ENCODE data around the gene C6.
"Not testable (repeated sequence)": the region's sequence is repeated elsewhere in the genome, so short reads cannot be mapped to it uniquely, and the experiment has no call there.

Gene C6

GRCh38 chr5:41201082-41201772 is 12.1 kb downstream of the C6 start:
- in situ Hi-C loops (cut with HindIII; ENCODE audit: low sequenced_read_pairs) = no loop called here

- in situ Hi-C loops (cut with HindIII; ENCODE audit: low sequenced_read_pairs) = no loop called here
Observed at GRCh38 chr5:41200506-41200905, 12.8 kb downstream of the C6 start.

DNA sequence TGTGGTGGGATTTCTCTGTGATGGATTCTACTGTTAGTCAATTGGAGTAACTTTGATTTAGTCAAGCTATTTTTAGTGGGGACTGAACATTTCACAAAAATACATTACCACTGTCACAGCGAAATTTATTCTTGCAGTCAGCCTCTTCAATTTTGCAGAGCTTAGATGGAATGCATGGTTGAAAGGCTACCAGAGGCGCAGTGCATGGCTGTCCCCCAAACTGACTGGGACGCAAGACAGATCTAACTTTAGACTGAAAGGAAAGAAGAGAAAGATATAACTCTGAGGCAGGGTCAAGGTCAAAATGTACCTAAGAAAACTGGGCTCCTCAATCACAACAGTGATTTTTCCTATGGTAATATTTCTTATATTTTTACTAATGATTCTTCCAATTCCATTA is 13.7 kb downstream of the C6 start:
- in situ Hi-C loops (cut with HindIII; ENCODE audit: low sequenced_read_pairs) = no loop called here

GRCh38 chr5:41196197-41196596 is 17.1 kb downstream of the C6 start:
- in situ Hi-C loops (cut with HindIII; ENCODE audit: low sequenced_read_pairs) = no loop called here

DNA sequence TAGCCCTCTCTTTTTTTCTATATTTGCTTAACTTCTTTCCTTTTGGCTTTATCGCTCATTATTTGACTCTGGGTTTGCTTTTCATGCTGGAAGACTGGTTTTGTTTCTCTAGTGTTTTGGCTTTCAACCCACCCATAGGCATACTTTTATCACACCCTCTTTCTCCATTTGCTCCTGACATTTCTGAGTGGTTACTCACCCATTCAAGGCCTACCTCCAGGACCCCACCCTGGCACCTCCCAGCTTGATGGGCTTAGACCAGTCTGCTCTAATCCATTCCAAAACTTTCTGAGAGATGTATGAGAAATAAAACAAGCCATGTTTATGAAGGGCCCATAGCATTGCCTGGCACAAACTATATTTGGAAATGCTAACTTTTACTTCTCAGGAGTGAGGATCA is 18.1 kb downstream of the C6 start:
- in situ Hi-C loops (cut with HindIII; ENCODE audit: low sequenced_read_pairs) = no loop called here

- in situ Hi-C loops (cut with HindIII; ENCODE audit: low sequenced_read_pairs) = no loop called here
Observed at GRCh38 chr5:41194339-41194738, 19.0 kb downstream of the C6 start.

GRCh38 chr5:41193456-41194205 is 19.7 kb downstream of the C6 start:
- in situ Hi-C loops (cut with HindIII; ENCODE audit: low sequenced_read_pairs) = no loop called here

DNA sequence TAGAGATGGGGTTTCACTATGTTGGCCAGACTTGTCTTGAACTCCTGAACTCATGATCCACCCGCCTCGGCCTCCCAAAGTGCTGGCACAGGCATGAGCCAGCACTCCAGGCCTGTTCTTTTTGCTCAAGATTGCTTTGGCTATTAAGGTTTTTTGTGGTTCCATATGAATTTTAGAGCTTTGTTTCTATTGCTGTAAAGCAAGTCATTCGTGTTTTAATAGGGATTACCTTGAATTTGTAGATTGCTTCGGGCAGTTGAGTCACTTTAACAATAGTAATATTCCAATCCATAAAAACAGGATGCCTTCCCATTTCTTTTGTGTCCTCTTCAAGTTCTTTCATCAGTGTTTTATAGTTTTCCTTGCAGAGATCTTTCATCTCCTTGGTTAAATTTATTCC is 22.1 kb downstream of the C6 start:
- in situ Hi-C loops (cut with HindIII; ENCODE audit: low sequenced_read_pairs) = no loop called here

- in situ Hi-C loops (cut with HindIII; ENCODE audit: low sequenced_read_pairs) = no loop called here
Observed at GRCh38 chr5:41186143-41186542, 27.2 kb downstream of the C6 start.

GRCh38 chr5:41183331-41183730 is 30.0 kb downstream of the C6 start:
- in situ Hi-C loops (cut with HindIII; ENCODE audit: low sequenced_read_pairs) = not testable (repeated sequence)

DNA sequence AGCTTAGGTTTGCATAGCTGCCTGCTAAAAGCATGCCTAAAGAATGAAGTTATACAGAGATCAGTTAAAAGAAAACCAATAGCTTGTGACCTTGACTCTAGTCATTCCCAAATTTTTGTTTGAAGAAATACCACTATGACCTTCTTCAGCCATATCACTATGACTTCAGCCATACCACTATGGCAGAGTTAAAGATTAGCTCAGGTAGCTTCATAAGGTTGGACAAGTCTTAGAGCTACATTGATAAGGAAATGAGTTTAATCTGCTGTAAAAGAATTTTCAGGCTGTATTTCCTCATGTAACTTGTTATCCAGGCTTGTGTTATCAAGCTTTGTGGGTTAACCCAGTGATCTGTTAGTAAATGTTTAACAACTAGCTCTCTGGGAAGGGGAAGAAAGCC is 30.7 kb downstream of the C6 start:
- in situ Hi-C loops (cut with HindIII; ENCODE audit: low sequenced_read_pairs) = no loop called here

DNA sequence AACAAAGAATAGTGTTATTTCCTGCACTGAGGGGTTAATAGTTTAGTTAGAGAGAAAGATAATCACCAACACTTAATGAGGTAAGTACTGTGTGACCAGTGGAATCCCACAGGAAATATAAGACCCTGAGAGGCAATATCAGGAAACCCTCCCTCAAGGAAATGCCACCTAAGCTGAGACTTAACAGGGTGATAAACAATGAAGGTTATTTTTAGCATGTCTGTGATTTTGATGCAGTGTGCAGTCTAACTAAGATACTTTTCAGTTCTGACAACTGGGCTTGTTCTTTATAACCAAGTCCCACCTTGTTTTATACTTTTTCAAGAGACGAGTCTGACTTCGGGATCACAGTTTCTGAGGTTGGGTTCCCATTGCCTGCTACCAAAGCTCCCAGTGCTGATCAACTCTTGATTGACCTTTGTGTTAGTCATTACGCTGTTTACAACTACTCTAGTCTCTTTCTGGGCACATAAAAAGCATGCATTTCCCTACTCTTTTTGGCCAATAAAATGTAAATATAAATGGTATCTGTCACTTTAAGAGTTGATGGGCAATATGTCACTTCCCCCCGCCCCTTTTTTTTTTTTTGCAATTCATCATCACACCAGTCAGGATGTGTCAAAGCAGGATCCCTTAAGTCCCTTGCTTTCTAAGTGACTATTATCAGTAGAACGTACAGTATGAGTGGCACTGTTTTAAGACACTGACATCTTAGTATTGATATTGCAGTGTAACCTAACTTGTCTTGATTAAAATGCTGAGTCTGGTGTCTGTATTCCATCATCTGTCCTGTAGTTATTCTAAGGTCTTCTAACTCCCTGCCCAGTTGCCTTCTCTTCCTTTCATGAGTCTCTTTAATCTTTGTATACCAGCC is 31.4 kb downstream of the C6 start:
- in situ Hi-C loops (cut with HindIII; ENCODE audit: low sequenced_read_pairs) = no loop called here

- in situ Hi-C loops (cut with HindIII; ENCODE audit: low sequenced_read_pairs) = no loop called here
Observed at GRCh38 chr5:41176952-41177351, 36.4 kb downstream of the C6 start.

GRCh38 chr5:41172012-41172411 is 41.3 kb downstream of the C6 start:
- in situ Hi-C loops (cut with HindIII; ENCODE audit: low sequenced_read_pairs) = no loop called here

GRCh38 chr5:41161271-41161670 is 52.1 kb downstream of the C6 start:
- in situ Hi-C loops (cut with HindIII; ENCODE audit: low sequenced_read_pairs) = no loop called here

GRCh38 chr5:41157272-41157894 is 55.9 kb downstream of the C6 start:
- in situ Hi-C loops (cut with HindIII; ENCODE audit: low sequenced_read_pairs) = no loop called here

- in situ Hi-C loops (cut with HindIII; ENCODE audit: low sequenced_read_pairs) = no loop called here
Observed at GRCh38 chr5:41156739-41157138, 56.6 kb downstream of the C6 start.

GRCh38 chr5:41154491-41154890 is 58.8 kb downstream of the C6 start:
- in situ Hi-C loops (cut with HindIII; ENCODE audit: low sequenced_read_pairs) = no loop called here

DNA sequence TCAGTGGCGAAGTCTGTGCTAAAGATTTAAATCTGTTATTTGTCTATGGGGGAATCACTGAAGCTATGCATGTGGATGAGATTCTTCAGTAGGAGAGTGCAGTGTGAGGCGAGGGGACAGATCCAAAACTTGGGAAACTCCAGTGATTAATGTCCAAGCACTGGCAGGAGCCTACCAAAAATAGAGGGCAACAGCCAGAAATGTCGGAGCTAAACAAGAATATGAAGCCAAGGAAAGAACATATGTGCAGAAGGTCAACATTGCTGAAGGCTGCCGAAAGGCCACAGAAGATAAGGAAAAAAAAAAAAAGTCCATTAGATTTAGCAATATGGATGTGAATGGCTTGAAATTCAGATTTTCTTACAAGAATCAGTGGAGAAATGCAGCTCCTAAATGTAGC is 61.8 kb downstream of the C6 start:
- in situ Hi-C loops (cut with HindIII; ENCODE audit: low sequenced_read_pairs) = no loop called here

DNA sequence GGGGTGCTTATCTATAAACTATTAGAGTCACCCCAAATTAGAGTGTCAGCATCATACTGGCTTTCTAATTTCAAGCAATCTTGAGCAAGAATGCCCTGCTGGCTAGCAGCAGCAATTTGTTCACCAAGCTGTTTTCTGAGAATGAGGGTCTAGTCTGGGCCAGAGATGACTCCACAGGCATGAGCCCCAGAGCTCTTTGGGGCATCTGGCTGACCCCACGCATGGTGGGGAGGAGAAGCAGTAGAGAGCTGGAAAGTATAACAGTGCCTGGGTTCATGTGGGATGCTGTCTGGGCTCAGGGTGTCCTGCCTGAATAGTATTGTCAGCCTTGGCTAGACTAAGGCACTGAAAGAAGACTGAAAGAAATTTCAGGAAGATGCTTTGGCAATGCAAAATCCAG is 64.9 kb downstream of the C6 start:
- in situ Hi-C loops (cut with HindIII; ENCODE audit: low sequenced_read_pairs) = no loop called here

DNA sequence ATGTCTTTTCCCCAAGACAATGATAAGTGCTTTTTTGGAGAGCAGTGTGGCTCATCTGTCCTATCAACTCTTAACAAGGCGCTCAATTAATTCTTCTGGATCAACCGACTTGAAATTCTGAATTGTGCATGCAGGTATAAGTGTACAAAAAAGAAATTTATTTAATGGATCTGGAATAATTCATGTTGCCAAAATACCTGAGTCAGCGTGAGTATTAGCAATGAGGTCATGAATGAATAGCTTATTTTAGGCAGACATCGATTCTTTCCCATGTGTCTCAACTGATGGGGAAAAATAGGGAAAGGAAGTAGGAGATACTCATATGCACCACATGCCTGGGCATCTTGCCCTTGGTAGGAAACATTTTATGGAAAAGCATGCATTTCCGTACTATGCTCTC is 68.0 kb downstream of the C6 start:
- in situ Hi-C loops (cut with HindIII; ENCODE audit: low sequenced_read_pairs) = no loop called here
